Gastroesophageal sphincter (tissue), 4 donors: ENCODE data around the gene SLC38A2. TPM values are rescaled to one million over a fixed set of nuclear protein-coding genes. Genes with fewer than 3 reads are reported as not detected.

Experiments
- ATAC-seq: fragments of 150-250 bp; one replicate; pipeline ENCODE4 v1.9.1; 2016; ENCODE audit warnings: mild to moderate bottlenecking, moderate library complexity
- H3K27ac ChIP-seq, 4 donors: fragments of 200-600 bp; sonication (generic) in 3 of 4; 1 replicate in 3 of 4; 2 replicates in 1 of 4; pipeline ENCODE4 v1.5.1; 2016 to 2019
- H3K27me3 ChIP-seq: fragments of 200-600 bp; sonication (generic); one replicate; pipeline ENCODE4 v1.5.1; 2019
- H3K36me3 ChIP-seq, 2 donors: fragments of 200-600 bp; sonication (generic); one replicate each; pipeline ENCODE4 v1.5.1; 2019; ENCODE audit warnings: control low read depth in 1 of 2
- H3K4me1 ChIP-seq, 3 donors: fragments of 200-600 bp; sonication (generic); 1 replicate in 2 of 3; 2 replicates in 1 of 3; pipeline ENCODE4 v1.5.1; 2016 to 2019; ENCODE audit warnings: control low read depth in 2 of 3
- H3K4me3 ChIP-seq, 2 donors: fragments of 200-600 bp; sonication (generic); one replicate each; pipeline ENCODE4 v1.5.1; 2019; ENCODE audit warnings: mild to moderate bottlenecking in 1 of 2, moderate library complexity in 1 of 2
- H3K9me3 ChIP-seq, 3 donors: fragments of 200-600 bp; sonication (generic); one replicate each; pipeline ENCODE4 v1.5.1; 2017 to 2019; ENCODE audit warnings: control low read depth in 2 of 3
- EP300 ChIP-seq: sonication (generic); formaldehyde crosslinking; IDR thresholded peaks from one replicate; pipeline ENCODE4 v1.6.1; 2017; ENCODE audit warnings: antibody characterized with exemption, mild to moderate bottlenecking
- POLR2A ChIP-seq, 2 donors: fragments of 450-650 bp; IDR thresholded peaks; one replicate each; pipeline ENCODE4 v1.6.1; 2017; ENCODE audit warnings: antibody characterized with exemption in 2 of 2, mild to moderate bottlenecking in 2 of 2, moderate library complexity in 1 of 2
- POLR2AphosphoS5 ChIP-seq: sonication (generic); formaldehyde crosslinking; IDR thresholded peaks from one replicate; pipeline ENCODE4 v1.6.1; 2017; ENCODE audit warnings: antibody characterized with exemption
- WGBS, 2 donors: methylation state at CpG; one replicate each; pipeline ENCODE4 v1.1.5; 2018; ENCODE audit warnings: low coverage in 1 of 2; 5-methylcytosine and 5-hydroxymethylcytosine counted together
- total RNA-seq, 4 donors: library from RNA; depleted of rRNA; stranded (reverse); fragments of >200 nt; gene quantifications; one replicate each; pipeline ENCODE4 v1.1.0, GENCODE V29; 2016
- TF ChIP-seq, protein P1 (sequence below), 4 experiments: fragments of 200-600 bp in 2 of 4; fragments of 450-650 bp in 2 of 4; sonication (generic) in 1 of 4; IDR thresholded peaks; one replicate each; pipeline ENCODE4 v1.5.1; 2017 to 2019; ENCODE audit warnings: antibody characterized with exemption in 4 of 4, mild to moderate bottlenecking in 2 of 4, moderate library complexity in 2 of 4

SLC38A2 gene
- total RNA-seq, 4 donors from 2014 or later, result 175 to 271 (median 263) TPM

DNA sequence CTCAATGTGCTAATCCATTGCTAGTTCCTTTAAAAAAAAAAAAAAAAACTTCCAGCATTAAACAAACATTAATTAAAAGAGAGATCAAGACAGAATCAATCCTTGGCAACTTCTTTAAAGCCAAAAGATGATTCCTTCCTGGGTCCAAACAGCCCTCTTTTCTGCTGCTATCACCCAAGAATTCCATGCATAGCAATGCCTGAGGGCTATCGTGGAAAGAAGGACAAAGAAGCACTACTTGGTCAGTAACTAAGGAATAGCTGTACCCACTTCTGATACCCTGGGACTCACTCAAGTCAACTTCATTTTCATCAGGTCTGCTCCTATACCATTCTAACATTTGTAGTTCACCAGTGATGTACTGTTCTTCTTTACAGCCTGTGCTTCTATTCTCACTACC lies 51.8 kb downstream of the SLC38A2 start:
- Histone ChIP-seq H3K4me1 (no peaks in the 10 kb centered on the region), H3K9me3 (peaks cover 0 to 24% (median 0%) of the 10 kb centered on the region in 3 donors), H3K27ac (no peak overlapping the region), H3K4me3 (no peak overlapping the region), H3K36me3 (no peaks in the 10 kb centered on the region), H3K27me3 (no peaks in the 10 kb centered on the region)
- TF ChIP-seq POLR2A (IDR thresholded peaks at IDR 0.05) (no peak), EP300 (no peak), POLR2AphosphoS5 (no peak)
- TF ChIP-seq, protein P1, sequence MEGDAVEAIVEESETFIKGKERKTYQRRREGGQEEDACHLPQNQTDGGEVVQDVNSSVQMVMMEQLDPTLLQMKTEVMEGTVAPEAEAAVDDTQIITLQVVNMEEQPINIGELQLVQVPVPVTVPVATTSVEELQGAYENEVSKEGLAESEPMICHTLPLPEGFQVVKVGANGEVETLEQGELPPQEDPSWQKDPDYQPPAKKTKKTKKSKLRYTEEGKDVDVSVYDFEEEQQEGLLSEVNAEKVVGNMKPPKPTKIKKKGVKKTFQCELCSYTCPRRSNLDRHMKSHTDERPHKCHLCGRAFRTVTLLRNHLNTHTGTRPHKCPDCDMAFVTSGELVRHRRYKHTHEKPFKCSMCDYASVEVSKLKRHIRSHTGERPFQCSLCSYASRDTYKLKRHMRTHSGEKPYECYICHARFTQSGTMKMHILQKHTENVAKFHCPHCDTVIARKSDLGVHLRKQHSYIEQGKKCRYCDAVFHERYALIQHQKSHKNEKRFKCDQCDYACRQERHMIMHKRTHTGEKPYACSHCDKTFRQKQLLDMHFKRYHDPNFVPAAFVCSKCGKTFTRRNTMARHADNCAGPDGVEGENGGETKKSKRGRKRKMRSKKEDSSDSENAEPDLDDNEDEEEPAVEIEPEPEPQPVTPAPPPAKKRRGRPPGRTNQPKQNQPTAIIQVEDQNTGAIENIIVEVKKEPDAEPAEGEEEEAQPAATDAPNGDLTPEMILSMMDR (IDR thresholded peaks at IDR 0.05), result no peak
- 30 to 43% methylated on average over 1 of the region's 1 CpG for WGBS, 2 donors
- no peak for ATAC-seq

DNA sequence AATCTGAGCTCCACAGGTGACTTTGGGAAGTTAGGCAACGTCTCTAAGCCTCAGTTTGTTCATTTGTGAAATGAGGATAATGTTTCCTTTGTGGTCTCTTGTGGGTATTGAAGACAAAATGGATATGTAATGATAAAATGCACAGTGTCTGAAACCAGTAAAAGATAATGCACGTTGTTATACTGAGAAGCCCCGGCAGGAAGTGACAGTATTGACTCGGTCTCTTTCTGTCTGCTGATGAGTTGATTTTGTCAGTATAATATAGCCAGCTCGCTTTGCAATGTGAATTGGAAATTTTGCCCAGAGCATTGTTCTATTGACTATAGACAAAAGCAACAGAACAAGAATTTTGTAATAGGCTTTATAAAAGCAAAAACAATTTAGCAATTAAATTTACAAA lies 54.5 kb downstream of the SLC38A2 start:
- ATAC-seq, result no peak
- H3K9me3 ChIP-seq, result peaks cover 0 to 5% (median 0%) of the 10 kb centered on the region in 3 donors
- 67% methylated on average over 5 of the region's 5 CpGs for WGBS, 2 donors
- H3K4me1 ChIP-seq, result no peaks in the 10 kb centered on the region
- no peaks in the 10 kb centered on the region for H3K27me3 ChIP-seq
- H3K36me3 ChIP-seq, result no peaks in the 10 kb centered on the region
- TF ChIP-seq POLR2AphosphoS5 (no peak), POLR2A (IDR thresholded peaks at IDR 0.05) (no peak), EP300 (no peak)
- TF ChIP-seq, protein P1 (IDR thresholded peaks at IDR 0.05), result no peak
- H3K4me3 ChIP-seq, result no peak overlapping the region
- H3K27ac ChIP-seq, result no peak overlapping the region

Other genes with a start within 250 kb of the SLC38A2 start
- gene SLC38A1, start 103.7 kb downstream of the SLC38A2 start, total RNA-seq, result 100 to 1,000 TPM; 175 to 273 (median 195) TPM